Measurements from ENCODE around the gene SULF2.

DNA sequence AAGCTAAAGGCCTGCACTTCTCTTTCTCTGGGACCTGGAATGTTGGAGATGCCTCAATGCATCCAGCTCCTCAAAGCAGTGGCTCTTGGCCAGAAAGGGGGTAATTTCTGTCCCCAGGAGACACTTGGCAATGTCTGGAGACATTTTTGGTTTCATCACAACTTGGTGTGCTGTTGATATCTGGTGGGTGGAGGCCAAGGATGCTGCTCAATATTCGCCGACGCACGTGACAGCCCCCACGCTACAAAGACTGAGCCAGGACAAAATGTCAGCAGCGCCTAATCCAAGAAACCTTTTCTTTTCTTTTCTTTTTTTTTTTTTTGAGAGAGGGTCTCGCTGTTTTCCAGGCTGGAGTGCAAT, 79.8 kb downstream of the SULF2 start:
- TF ChIP-seq EZH2 (IDR thresholded peaks at IDR 0.05; ENCODE audit: borderline replicate concordance, low read depth, low read length, poor library complexity, severe bottlenecking): no peak
- TF ChIP-seq, protein P1, sequence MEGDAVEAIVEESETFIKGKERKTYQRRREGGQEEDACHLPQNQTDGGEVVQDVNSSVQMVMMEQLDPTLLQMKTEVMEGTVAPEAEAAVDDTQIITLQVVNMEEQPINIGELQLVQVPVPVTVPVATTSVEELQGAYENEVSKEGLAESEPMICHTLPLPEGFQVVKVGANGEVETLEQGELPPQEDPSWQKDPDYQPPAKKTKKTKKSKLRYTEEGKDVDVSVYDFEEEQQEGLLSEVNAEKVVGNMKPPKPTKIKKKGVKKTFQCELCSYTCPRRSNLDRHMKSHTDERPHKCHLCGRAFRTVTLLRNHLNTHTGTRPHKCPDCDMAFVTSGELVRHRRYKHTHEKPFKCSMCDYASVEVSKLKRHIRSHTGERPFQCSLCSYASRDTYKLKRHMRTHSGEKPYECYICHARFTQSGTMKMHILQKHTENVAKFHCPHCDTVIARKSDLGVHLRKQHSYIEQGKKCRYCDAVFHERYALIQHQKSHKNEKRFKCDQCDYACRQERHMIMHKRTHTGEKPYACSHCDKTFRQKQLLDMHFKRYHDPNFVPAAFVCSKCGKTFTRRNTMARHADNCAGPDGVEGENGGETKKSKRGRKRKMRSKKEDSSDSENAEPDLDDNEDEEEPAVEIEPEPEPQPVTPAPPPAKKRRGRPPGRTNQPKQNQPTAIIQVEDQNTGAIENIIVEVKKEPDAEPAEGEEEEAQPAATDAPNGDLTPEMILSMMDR (conservative IDR thresholded peaks at IDR 0.05; ENCODE audit: low read depth, low read length): no peak
